Measurements from ENCODE around the gene AKR1C8.
"Not testable (repeated sequence)": the region's sequence is repeated elsewhere in the genome, so short reads cannot be mapped to it uniquely, and the experiment has no call there.

Gene AKR1C8

DNA sequence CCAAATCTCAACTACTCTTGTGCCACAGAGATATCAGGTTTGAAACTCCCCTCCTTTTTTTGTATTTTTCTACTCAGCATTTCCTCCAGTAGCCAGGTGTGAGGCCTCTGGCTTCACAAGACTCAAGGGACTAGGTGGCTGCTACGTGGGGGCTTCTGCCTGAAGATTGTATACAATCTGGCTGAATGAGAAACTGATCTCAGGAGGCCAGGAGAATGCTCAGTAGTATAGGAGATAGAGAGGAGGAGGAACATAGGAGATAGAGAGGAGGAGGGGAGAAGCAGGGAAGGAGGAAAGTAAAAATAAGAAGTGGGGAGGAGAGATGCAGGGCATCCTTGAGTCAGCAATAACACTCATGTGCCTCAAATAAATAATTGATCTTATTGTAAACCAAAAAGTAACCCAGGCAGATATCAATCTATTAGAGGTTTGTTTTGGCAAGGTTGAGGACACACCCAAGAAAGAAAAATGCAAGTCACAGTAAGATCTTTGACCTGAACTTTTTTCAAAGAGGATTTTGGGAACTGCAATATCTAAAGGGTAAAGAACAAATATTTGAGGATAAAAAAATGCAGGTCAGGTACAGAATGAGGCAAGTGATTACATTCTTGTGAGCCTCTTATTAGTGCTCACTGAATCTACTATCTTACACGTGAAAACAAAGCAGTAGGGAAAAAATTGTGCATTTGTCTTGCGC, 36.8 kb downstream of the AKR1C8 start:
- TF ChIP-seq, protein P1, sequence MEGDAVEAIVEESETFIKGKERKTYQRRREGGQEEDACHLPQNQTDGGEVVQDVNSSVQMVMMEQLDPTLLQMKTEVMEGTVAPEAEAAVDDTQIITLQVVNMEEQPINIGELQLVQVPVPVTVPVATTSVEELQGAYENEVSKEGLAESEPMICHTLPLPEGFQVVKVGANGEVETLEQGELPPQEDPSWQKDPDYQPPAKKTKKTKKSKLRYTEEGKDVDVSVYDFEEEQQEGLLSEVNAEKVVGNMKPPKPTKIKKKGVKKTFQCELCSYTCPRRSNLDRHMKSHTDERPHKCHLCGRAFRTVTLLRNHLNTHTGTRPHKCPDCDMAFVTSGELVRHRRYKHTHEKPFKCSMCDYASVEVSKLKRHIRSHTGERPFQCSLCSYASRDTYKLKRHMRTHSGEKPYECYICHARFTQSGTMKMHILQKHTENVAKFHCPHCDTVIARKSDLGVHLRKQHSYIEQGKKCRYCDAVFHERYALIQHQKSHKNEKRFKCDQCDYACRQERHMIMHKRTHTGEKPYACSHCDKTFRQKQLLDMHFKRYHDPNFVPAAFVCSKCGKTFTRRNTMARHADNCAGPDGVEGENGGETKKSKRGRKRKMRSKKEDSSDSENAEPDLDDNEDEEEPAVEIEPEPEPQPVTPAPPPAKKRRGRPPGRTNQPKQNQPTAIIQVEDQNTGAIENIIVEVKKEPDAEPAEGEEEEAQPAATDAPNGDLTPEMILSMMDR (IDR thresholded peaks at IDR 0.05; ENCODE audit: control insufficient read depth, extremely low read depth, insufficient read depth): no peak

GRCh38 chr10:5147255-5147980, 37.5 kb downstream of the AKR1C8 start:
- TF ChIP-seq, protein P1 (IDR thresholded peaks at IDR 0.05; ENCODE audit: control insufficient read depth, extremely low read depth, insufficient read depth): no peak
- DNase-seq (ENCODE audit: low read depth): no peak
- no peak overlapping the region for H3K4me3 ChIP-seq (ENCODE audit: low read depth, low read length)

More for the DNA sequence above, 36.8 kb downstream of the AKR1C8 start:
- DNase-seq (ENCODE audit: low read depth): no peak
- no peak overlapping the region for H3K4me3 ChIP-seq (ENCODE audit: low read depth, low read length)

DNA sequence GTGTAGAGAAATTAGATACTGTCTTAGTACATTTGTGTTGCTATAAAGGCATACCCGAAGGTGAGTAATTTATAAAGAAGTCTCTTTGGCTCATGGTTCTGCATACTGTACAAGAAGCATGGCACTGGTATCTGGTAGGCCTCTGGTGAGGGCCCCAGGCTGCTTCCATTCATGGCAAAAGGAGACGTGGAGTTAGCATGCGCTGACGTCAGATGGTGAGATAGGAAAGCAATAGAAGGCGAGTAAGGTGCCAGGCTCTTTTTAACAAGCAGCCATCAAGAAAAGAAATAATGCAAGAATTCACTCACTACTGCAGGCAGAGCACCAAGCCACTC, 38.1 kb downstream of the AKR1C8 start:
- DNase-seq (ENCODE audit: low read depth): no peak
- no peak overlapping the region for H3K4me3 ChIP-seq (ENCODE audit: low read depth, low read length)
- TF ChIP-seq, protein P1 (IDR thresholded peaks at IDR 0.05; ENCODE audit: control insufficient read depth, extremely low read depth, insufficient read depth): no peak

DNA sequence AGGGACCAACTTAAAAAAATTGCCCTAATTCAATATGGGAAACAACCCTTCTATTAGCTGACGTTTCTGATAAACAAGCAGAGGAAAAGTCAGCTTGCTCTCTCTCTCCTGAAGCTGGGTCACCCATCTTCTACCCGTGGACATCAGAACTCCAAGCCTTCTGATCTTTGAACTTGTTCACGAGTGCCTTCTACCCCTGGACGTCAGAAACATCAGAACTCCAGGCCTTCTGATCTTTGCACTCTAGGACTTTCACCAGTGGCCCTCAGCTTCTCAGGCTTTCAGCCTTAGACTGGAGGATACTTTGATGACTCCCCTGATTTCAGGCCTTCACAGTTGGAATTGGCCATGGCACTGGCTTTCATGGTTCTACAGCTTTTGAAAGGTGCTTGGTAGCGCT, 41.8 kb downstream of the AKR1C8 start:
- no peak for DNase-seq (ENCODE audit: low read depth)
- TF ChIP-seq, protein P1 (IDR thresholded peaks at IDR 0.05; ENCODE audit: control insufficient read depth, extremely low read depth, insufficient read depth): no peak
- H3K4me3 ChIP-seq (ENCODE audit: low read depth, low read length): no peak overlapping the region

DNA sequence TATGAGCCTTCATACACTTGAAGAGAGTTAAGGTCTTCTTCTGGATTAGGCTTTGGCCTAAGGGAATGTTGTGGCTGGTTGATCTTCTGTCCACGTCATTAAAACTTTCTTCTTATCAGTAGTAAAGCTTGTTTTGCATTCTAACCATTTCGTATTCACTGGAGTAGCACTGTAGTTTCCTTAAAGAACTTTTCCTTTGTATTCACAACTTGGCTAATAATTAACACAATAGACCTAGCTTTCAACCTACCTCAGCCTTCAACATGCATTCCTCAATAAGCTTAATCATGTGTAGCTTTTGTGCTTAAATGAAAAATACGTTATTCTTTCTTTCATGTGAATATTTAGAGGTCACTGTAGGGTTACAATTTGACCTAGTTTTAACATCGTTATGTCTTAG, 42.8 kb downstream of the AKR1C8 start:
- TF ChIP-seq, protein P1 (IDR thresholded peaks at IDR 0.05; ENCODE audit: control insufficient read depth, extremely low read depth, insufficient read depth): no peak
- DNase-seq (ENCODE audit: low read depth): no peak
- H3K4me3 ChIP-seq (ENCODE audit: low read depth, low read length): no peak overlapping the region

DNA sequence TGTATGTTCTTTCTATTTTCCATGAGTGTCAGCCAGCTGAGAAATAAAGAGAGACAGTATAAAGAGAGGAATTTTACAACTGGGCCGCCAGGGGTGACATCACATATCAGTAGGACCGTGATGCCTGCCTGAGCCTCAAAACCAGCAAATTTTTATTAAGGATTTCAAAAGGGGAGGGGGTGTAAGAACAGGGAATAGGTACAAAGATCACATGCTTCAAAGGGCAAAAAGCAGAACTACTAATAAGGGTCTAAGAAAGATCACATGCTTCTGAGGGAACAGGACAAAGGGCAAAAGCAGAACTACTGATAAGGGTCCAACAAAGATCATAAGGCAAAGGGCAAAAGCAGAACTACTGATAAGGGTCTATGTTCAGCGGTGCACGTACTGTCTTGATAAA, 47.3 kb downstream of the AKR1C8 start:
- H3K4me3 ChIP-seq (ENCODE audit: low read depth, low read length); DNase-seq (ENCODE audit: low read depth): not testable (repeated sequence)

DNA sequence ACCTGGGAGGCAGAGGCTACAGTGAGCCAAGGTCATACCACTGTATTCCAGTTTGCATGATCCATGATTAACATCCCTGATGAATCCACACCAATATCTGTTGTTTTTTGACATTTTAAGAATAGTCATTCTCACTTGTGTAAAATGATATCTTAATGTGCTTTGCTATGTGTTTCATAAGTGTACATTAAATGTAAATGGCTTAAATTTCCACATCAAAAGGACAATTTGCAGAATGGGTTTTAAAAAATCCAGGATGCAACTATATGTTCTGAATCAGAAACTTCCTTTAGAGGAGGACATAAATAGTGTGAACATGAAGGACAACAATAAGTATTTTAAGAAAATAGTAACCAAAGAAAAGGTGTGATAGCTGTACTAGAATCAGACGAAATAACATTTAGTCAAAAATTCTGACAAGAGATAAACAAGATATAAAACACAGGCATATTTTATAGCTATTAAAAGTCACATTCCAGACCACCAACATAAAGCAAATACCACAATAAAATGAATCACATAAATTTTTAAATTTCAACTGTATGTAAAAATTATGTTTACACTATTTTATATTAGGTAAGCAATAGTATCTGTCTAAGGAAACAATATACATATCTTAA, 48.4 kb downstream of the AKR1C8 start:
- no peak for DNase-seq (ENCODE audit: low read depth)
- TF ChIP-seq, protein P1 (IDR thresholded peaks at IDR 0.05; ENCODE audit: control insufficient read depth, extremely low read depth, insufficient read depth): no peak
- no peak overlapping the region for H3K4me3 ChIP-seq (ENCODE audit: low read depth, low read length)
